HTERT RPE-1 (cell line): ENCODE data around the gene FEN1.

Experiments used
- in situ Hi-C: fragments of 300-500 bp; cut with MboI; formaldehyde crosslinking; loops from 4 replicates; pipeline ENCODE4 v1.14.3; 2020; ENCODE audit warnings: low sequenced_read_pairs

The FEN1 gene

DNA sequence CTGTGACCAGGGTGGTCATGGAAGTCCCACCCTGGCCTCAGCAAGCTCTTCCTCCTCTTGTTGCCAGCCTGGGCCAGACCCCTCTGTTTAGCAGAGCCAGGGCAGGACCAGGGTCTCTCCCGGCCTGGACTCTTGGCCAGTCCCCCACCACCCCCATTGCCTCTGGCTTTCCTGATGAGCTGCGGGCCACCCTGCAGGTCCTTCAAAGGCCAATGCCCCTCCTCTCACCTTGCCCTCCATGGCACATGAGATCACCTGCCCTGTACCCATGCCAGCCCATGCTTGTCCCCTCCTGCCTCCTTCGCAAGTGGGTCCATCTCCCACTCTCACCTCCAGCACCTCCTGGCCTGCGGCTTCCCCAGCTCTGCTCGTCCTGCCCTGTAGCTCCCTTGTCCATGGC is 45.8 kb downstream of the FEN1 start:
- in situ Hi-C loops = no loop called here

DNA sequence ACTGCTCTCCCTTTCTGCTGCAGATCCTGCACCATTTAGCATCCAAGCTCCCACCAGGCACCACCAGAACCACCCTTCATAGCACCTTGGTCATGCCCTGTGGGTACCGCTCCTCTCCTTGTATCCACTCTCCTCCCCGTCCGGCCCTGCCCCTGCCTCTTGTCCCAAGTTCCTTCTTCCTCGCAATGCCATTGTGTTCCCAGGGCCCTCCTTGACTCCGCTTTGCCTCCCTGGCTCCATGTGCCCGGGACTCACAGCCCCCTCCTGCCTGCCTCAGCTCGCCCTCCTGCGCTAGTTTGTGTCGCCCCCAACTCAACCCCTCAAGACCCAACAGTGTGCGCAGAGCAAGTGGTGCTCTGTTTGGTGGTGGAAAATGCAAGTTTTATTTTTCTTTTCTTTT is 46.2 kb downstream of the FEN1 start:
- in situ Hi-C loops = no loop called here

DNA sequence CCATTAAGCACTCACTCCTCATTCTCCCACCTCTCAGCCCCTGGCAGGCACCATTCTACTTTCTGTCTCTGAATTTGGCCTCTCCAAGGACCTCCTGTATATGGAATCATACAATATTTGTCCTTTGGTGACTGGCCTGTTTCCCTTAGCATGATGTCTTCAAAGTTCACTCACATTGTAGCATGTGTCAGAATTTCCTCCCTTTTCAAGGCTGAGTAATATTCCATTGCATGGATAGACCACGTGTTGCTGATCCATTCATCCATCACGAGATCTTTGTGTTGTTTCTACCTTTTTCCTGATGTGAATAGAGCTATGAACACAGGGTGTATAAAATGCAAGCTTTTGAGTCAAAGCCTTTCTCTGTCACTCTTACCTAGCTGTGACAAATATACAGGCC is 47.0 kb downstream of the FEN1 start:
- in situ Hi-C loops = no loop called here

GRCh38 chr11:61840371-61840770 is 47.7 kb downstream of the FEN1 start:
- in situ Hi-C loops = no loop called here

DNA sequence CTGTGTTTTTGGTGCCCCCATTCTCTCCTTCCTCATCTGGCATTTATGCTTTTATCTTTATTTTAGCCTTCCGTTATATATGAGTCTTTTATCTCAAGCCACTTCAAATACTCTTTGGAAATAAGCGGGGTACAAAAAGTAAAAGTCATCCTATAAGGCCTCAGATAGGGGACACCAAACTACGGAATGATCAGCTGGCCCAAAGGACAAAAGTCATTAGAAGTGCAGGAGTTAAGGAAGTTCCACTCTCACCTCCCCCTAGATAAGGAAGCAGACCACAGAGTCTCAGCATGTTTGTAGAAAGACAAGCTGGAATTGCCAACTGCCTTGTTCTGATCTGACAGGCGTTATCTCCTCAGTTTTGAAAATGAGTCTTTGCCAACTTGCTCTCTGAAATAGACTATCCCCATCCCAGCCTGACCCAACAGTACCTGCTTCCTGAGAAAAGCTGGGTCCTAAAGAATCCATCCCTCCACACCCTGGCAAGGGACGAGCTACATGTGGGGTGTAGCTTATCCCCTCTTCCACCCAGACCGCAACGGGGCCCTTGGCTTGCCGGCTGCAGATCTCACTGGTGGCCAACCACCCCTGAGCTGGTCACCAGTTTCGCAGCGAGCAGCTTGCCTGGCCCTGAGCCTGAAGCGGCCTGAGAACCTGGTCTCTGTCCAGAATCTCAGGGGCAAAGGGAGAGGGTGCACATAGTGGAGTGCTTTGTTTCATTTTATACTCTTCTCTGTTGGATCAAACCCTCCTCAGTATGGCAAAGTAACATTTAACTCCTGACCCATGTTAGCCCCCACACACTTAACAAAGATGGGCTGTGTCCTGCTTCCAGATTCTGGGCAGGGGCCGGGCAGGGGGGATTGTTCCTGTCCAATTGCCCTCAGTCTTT is 49.2 kb downstream of the FEN1 start:
- in situ Hi-C loops = no loop called here

DNA sequence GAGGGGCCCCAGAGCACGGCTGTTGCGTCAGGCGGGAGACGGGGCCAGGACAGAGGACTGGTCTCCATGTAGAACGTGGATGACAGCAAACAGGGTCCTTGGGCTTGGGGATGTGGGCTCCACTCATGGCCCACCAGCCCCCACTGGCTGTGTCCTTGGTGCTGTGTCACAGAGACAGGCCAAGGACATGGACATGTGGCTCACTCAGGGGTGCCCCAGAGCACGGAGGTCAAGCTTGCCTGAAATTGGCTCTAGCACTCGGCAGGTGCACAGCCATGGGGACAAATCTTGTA is 49.8 kb downstream of the FEN1 start:
- in situ Hi-C loops = no loop called here

DNA sequence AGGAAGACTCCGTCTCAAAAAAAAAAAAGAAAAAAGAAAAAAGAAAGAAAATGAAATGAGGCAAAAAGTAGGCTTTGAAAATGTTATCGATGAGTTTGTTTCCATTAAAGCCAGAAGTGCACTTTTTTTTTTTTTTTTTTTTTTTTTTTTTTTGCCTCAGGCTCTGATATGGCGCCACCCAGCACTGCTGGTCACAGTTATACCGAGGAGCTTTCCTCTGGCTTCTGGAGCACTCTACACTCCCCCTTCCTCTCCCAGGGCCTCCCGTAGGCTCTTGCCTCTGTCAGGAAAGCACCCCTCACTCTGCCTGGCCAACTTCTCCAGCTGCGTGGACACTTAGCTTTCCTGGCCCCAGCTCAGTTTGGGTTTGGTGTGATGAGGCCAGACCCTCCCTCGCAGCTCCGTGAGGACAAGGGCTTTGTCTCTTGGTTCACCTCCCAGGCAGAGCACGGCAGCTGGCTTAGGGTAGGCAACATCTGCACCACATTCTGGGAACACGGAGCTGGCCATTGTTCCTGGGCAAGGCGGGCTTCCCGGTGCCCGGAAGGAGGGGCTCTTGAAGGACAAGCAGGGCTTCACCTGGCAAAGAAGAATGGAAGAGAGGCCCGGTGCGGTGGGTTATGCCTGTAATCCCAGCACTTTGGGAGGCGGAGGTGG is 52.3 kb downstream of the FEN1 start:
- in situ Hi-C loops = no loop called here

GRCh38 chr11:61846362-61847020 is 53.8 kb downstream of the FEN1 start:
- in situ Hi-C loops = no loop called here
